WTC11 (cell line): ENCODE results near the gene SH3TC2. TPM values are rescaled to one million over a fixed set of nuclear protein-coding genes. Genes with fewer than 3 reads are reported as not detected.
A peak's percentile ranks its signal among the peaks of the same experiment; 100 is the strongest.

Source experiments
- ATAC-seq: fragments of 200-7000 bp; cut with Tn5 transposase; 2 replicates; pipeline ENCODE4 v1.10.0; 2021; ENCODE audit warnings: mild to moderate bottlenecking, moderate library complexity
- CTCF ChIA-PET: fragments of 300-600 bp; sonication (Branson Sonifier 250); formaldehyde crosslinking; loops from one replicate; lab custom pipeline; 2021; ENCODE audit warnings: antibody characterized with exemption; lab: Charles Lee
- POLR2A ChIA-PET: fragments of 350-600 bp; sonication (Branson Sonifier 250); formaldehyde crosslinking; loops from one replicate; lab custom pipeline; 2021; ENCODE audit warnings: antibody characterized with exemption; lab: Charles Lee
- DNase-seq: peaks from one replicate; pipeline ENCODE4 v3.0.0; 2021; ENCODE audit warnings: low spot score
- H3K27ac Mint-ChIP-seq: 2 replicates; pipeline ENCODE4 v1.8.0; 2021; ENCODE audit warnings: mixed read lengths
- H3K27me3 Mint-ChIP-seq: 2 replicates; pipeline ENCODE4 v1.8.0; 2021; ENCODE audit warnings: low read depth, mild to moderate bottlenecking, moderate library complexity, mixed read lengths
- H3K36me3 Mint-ChIP-seq: 2 replicates; pipeline ENCODE4 v1.8.0; 2021; ENCODE audit warnings: mixed read lengths
- H3K4me1 Mint-ChIP-seq: 2 replicates; pipeline ENCODE4 v1.8.0; 2022; ENCODE audit warnings: mixed read lengths
- H3K4me3 Mint-ChIP-seq: 2 replicates; pipeline ENCODE4 v1.8.0; 2021; ENCODE audit warnings: mild to moderate bottlenecking, moderate library complexity, mixed read lengths
- H3K9me3 Mint-ChIP-seq: 2 replicates; pipeline ENCODE4 v1.8.0; 2021; ENCODE audit warnings: mixed read lengths
- AFF4 ChIP-seq: sonication (generic); formaldehyde crosslinking; IDR thresholded peaks from 2 replicates; pipeline ENCODE4 v1.8.1; 2023; ENCODE audit warnings: mild to moderate bottlenecking, missing genetic modification reagents, borderline replicate concordance
- AR ChIP-seq: fragments of 250-450 bp; sonication (Bioruptor Pico); IDR thresholded peaks from 2 replicates; pipeline ENCODE4 v1.9.0; 2021; ENCODE audit warnings: mild to moderate bottlenecking
- CBFB ChIP-seq: sonication (generic); formaldehyde crosslinking; IDR thresholded peaks from 2 replicates; pipeline ENCODE4 v1.8.1; 2022; ENCODE audit warnings: mild to moderate bottlenecking, low read depth, missing genetic modification reagents
- FOXK1 ChIP-seq: sonication (generic); formaldehyde crosslinking; IDR thresholded peaks from 2 replicates; pipeline ENCODE4 v1.8.0; 2022; ENCODE audit warnings: mild to moderate bottlenecking, moderate library complexity, missing genetic modification reagents
- GRHL2 ChIP-seq: fragments of 250-450 bp; sonication (Bioruptor Pico); IDR thresholded peaks from 2 replicates; pipeline ENCODE4 v1.8.0; 2022; ENCODE audit warnings: mild to moderate bottlenecking, moderate library complexity; ENCODE audit not compliant: insufficient replicate concordance, severe bottlenecking
- JAZF1 ChIP-seq: fragments of 250-450 bp; sonication (Bioruptor Pico); IDR thresholded peaks from 2 replicates; pipeline ENCODE4 v1.9.0; 2021; ENCODE audit warnings: moderate library complexity, mild to moderate bottlenecking, inconsistent platforms
- JUN ChIP-seq: sonication (generic); formaldehyde crosslinking; IDR thresholded peaks from 2 replicates; pipeline ENCODE4 v1.8.0; 2023; ENCODE audit warnings: mild to moderate bottlenecking, missing genetic modification reagents
- KAT7 ChIP-seq: sonication (generic); formaldehyde crosslinking; IDR thresholded peaks from 2 replicates; pipeline ENCODE4 v1.8.1; 2023; ENCODE audit warnings: missing genetic modification reagents, mild to moderate bottlenecking, borderline replicate concordance
- NFYB ChIP-seq: sonication (generic); formaldehyde crosslinking; conservative IDR thresholded peaks from 2 replicates; pipeline ENCODE4 v1.8.0; 2022; ENCODE audit warnings: low read depth, missing genetic modification reagents
- OVOL2 ChIP-seq: fragments of 250-450 bp; sonication (Bioruptor Pico); IDR thresholded peaks from 2 replicates; pipeline ENCODE4 v1.9.0; 2021; ENCODE audit warnings: mild to moderate bottlenecking, borderline replicate concordance
- SOX15 ChIP-seq: fragments of 250-450 bp; sonication (Bioruptor Pico); IDR thresholded peaks from 2 replicates; pipeline ENCODE4 v1.9.0; 2021; ENCODE audit warnings: mild to moderate bottlenecking
- TCF7 ChIP-seq: sonication (generic); formaldehyde crosslinking; IDR thresholded peaks from 2 replicates; pipeline ENCODE4 v1.8.0; 2022; ENCODE audit warnings: mild to moderate bottlenecking, low read depth, missing genetic modification reagents, moderate library complexity
- TEAD1 ChIP-seq: sonication (generic); formaldehyde crosslinking; IDR thresholded peaks from 2 replicates; pipeline ENCODE4 v1.8.0; 2022; ENCODE audit warnings: mild to moderate bottlenecking, missing genetic modification reagents
- USF1 ChIP-seq: sonication (generic); formaldehyde crosslinking; IDR thresholded peaks from 2 replicates; pipeline ENCODE4 v1.8.0; 2022; ENCODE audit warnings: mild to moderate bottlenecking, missing genetic modification reagents
- ZNF219 ChIP-seq: sonication (generic); formaldehyde crosslinking; IDR thresholded peaks from 2 replicates; pipeline ENCODE4 v1.8.0; 2023; ENCODE audit warnings: missing genetic modification reagents, mild to moderate bottlenecking, borderline replicate concordance
- ZNF671 ChIP-seq: fragments of 250-450 bp; sonication (Bioruptor Pico); IDR thresholded peaks from 2 replicates; pipeline ENCODE4 v1.8.0; 2021; ENCODE audit warnings: mild to moderate bottlenecking
- total RNA-seq: library from RNA; stranded (reverse); gene quantifications from 3 replicates; pipeline ENCODE4 v1.2.3, GENCODE V29; 2021
- TF ChIP-seq, protein P1 (sequence below): sonication (generic); formaldehyde crosslinking; IDR thresholded peaks from 2 replicates; pipeline ENCODE4 v1.8.1; 2022; ENCODE audit warnings: missing genetic modification reagents, borderline replicate concordance
- TF ChIP-seq, protein P2 (sequence below): sonication (generic); formaldehyde crosslinking; IDR thresholded peaks from 2 replicates; pipeline ENCODE4 v1.8.1; 2022; ENCODE audit warnings: low read depth, mild to moderate bottlenecking, moderate library complexity, missing genetic modification reagents, borderline replicate concordance

SH3TC2 gene
- total RNA-seq, 1 experiment from 2014 or later, result 0.61 TPM

DNA sequence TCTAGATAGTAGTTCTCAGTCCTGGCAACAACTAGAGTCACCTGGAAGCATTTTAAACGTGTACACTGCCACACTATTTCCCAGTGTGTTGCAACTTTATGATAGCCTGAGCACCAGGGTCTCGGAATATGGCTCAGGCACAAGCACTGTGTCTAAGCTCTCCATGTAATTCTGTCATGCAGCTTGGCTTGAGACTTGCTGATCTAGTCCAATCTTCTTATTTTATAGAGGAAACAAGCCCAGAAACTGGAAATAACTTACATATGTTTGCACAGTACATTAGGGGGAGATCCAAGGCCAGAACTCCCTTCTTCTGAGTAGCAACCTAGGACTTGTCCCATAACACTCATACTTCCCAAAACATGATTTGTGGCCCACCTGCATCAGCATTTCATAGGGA, 49.1 kb downstream of the SH3TC2 start (continued):
- no peak for TF ChIP-seq AR (CRISPR knock-in tag)
- TF ChIP-seq USF1 (CRISPR knock-in tag), result no peak

- Mint-ChIP-seq H3K4me3 (no peak overlapping the region), H3K27me3 (no peaks in the 10 kb centered on the region), H3K9me3 (no peaks in the 10 kb centered on the region), H3K4me1 (no peaks in the 10 kb centered on the region), H3K27ac (no peak overlapping the region), H3K36me3 (no peaks in the 10 kb centered on the region)
- ATAC-seq (peak; percentile 89), DNase-seq (peak; percentile 20)
- POLR2A ChIA-PET, result no interaction called here
- CTCF ChIA-PET, result interaction anchor here (0.7 to 3.4 kb wide), 13 partner anchors 12 to 281 kb away, joined by 3 to 18 read pairs (median 5); no protein-coding TSS in a partner anchor
- no peak for TF ChIP-seq OVOL2
- TF ChIP-seq KAT7 (CRISPR knock-in tag), result no peak
- TF ChIP-seq FOXK1 (CRISPR knock-in tag), result no peak
- TF ChIP-seq, all 79 proteins: peak for 0
These were observed 50.5 kb downstream of the SH3TC2 start for GRCh38 chr5:149012350-149012749.

DNA sequence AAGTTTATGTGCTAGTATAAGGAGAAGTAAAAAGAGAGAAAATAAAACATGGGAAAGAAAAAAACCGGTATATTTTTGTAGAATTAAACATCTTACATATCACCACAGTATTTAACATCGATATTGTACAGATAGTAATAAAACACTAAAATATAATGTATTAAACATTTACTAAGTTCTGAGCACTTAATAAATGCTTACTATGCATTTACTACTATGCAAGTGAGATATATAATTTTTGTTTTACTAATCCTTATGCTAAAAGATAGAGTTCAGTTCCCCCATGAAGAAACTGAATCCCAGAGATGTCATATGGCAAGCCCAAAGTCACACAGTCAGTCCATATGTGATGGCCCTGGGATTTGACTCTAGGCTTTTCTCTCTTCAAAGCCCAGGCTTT, 51.1 kb downstream of the SH3TC2 start:
- POLR2A ChIA-PET, result no interaction called here
- Mint-ChIP-seq H3K4me3 (no peak overlapping the region), H3K4me1 (no peaks in the 10 kb centered on the region)
- TF ChIP-seq AR (CRISPR knock-in tag) (no peak), TCF7 (CRISPR knock-in tag) (no peak), NFYB (CRISPR knock-in tag) (no peak), USF1 (CRISPR knock-in tag) (no peak), CBFB (CRISPR knock-in tag) (no peak), SOX15 (CRISPR knock-in tag) (no peak), AFF4 (CRISPR knock-in tag) (no peak), JUN (CRISPR knock-in tag) (no peak), JAZF1 (CRISPR knock-in tag) (no peak), GRHL2 (CRISPR knock-in tag) (no peak), ZNF671 (CRISPR knock-in tag) (no peak), ZNF219 (CRISPR knock-in tag) (no peak), OVOL2 (no peak), TEAD1 (no peak), KAT7 (CRISPR knock-in tag) (no peak)
- TF ChIP-seq, protein P1, sequence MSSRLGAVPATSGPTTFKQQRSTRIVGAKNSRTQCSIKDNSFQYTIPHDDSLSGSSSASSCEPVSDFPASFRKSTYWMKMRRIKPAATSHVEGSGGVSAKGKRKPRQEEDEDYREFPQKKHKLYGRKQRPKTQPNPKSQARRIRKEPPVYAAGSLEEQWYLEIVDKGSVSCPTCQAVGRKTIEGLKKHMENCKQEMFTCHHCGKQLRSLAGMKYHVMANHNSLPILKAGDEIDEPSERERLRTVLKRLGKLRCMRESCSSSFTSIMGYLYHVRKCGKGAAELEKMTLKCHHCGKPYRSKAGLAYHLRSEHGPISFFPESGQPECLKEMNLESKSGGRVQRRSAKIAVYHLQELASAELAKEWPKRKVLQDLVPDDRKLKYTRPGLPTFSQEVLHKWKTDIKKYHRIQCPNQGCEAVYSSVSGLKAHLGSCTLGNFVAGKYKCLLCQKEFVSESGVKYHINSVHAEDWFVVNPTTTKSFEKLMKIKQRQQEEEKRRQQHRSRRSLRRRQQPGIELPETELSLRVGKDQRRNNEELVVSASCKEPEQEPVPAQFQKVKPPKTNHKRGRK, result no peak
- TF ChIP-seq, protein P2, sequence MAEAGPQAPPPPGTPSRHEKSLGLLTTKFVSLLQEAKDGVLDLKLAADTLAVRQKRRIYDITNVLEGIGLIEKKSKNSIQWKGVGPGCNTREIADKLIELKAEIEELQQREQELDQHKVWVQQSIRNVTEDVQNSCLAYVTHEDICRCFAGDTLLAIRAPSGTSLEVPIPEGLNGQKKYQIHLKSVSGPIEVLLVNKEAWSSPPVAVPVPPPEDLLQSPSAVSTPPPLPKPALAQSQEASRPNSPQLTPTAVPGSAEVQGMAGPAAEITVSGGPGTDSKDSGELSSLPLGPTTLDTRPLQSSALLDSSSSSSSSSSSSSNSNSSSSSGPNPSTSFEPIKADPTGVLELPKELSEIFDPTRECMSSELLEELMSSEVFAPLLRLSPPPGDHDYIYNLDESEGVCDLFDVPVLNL (CRISPR knock-in tag), result no peak

More for the DNA sequence above, 51.1 kb downstream of the SH3TC2 start:
- Mint-ChIP-seq H3K36me3 (no peaks in the 10 kb centered on the region), H3K27ac (no peak overlapping the region), H3K9me3 (no peaks in the 10 kb centered on the region), H3K27me3 (no peaks in the 10 kb centered on the region)
- CTCF ChIA-PET, result interaction anchor here (0.7 to 3.4 kb wide), 11 partner anchors 13 to 281 kb away, joined by 3 to 18 read pairs (median 5); no protein-coding TSS in a partner anchor
- no peak for DNase-seq
- ATAC-seq, result no peak
